ENCODE results near the gene ROR2. TPM values are rescaled to one million over a fixed set of nuclear protein-coding genes. Genes with fewer than 3 reads are reported as not detected.

The ROR2 gene
- total and polyA plus RNA-seq, 2 experiments from 2014 or later, result 8.1 to 18.8 TPM

GRCh38 chr9:91818647-91819403, 131.2 kb downstream of the ROR2 start:
- ATAC-seq, result no peak
- Mint-ChIP-seq H3K36me3 (ENCODE audit: low read depth) (0 out of 3 replicates have a peak, but pooled peaks cover 8% of the 10 kb centered on the region), H3K4me1 (peaks cover 15% of the 10 kb centered on the region), H3K27ac (no peak overlapping the region), H3K9me3 (peaks cover 9% of the 10 kb centered on the region; the same call in 1 of the 3 replicates), H3K4me3 (no peak overlapping the region), H3K27me3 (ENCODE audit: insufficient read depth, low read depth, poor library complexity) (peaks cover 8% of the 10 kb centered on the region)
- no peaks in the 10 kb centered on the region for H3F3A ChIP-seq (replicated peaks; ENCODE audit: low read depth)
- no peaks in the 10 kb centered on the region for H3K36me3 ChIP-seq (ENCODE audit: insufficient read depth)
- H3K4me1 ChIP-seq (ENCODE audit: insufficient read depth), result peaks cover 9% of the 10 kb centered on the region
- no peaks in the 10 kb centered on the region for H4K20me1 ChIP-seq (replicated peaks; ENCODE audit: insufficient read depth)
- H3K79me2 ChIP-seq (replicated peaks; ENCODE audit: insufficient read depth), result no peaks in the 10 kb centered on the region
- no peak overlapping the region for H3K4me2 ChIP-seq
- no peak for DNase-seq (ENCODE audit: low spot score)
- no peak overlapping the region for H2AFZ ChIP-seq
- H3K27me3 ChIP-seq (ENCODE audit: insufficient read depth), result no peaks in the 10 kb centered on the region
- H3K4me3 ChIP-seq, result no peak overlapping the region
- H3K9me2 ChIP-seq (ENCODE audit: insufficient read depth), result no peaks in the 10 kb centered on the region
- TF ChIP-seq ZNF331 (CRISPR knock-in tag; IDR thresholded peaks at IDR 0.05; ENCODE audit: low read depth) (no peak), ZNF114 (CRISPR knock-in tag; IDR thresholded peaks at IDR 0.05) (no peak), REST (IDR thresholded peaks at IDR 0.05; ENCODE audit: unreplicated experiment) (no peak), JUNB (IDR thresholded peaks at IDR 0.05; ENCODE audit: unreplicated experiment) (no peak), NANOG (IDR thresholded peaks at IDR 0.05; ENCODE audit: borderline replicate concordance) (no peak), CREB1 (CRISPR knock-in tag; IDR thresholded peaks at IDR 0.05; ENCODE audit: low read depth) (no peak), ETS1 (IDR thresholded peaks at IDR 0.05) (no peak), POLR2AphosphoS5 (IDR thresholded peaks at IDR 0.05; ENCODE audit: low read depth) (no peak), STAT1 (IDR thresholded peaks at IDR 0.05; ENCODE audit: unreplicated experiment) (no peak), CTCF (conservative IDR thresholded peaks at IDR 0.05; ENCODE audit: low read depth in 2 of 2) (no peak), EZH2phosphoT487 (IDR thresholded peaks at IDR 0.05; ENCODE audit: unreplicated experiment) (no peak), EZH2 (IDR thresholded peaks at IDR 0.05; ENCODE audit: low read depth, unreplicated experiment) (no peak), ZNF462 (CRISPR knock-in tag; IDR thresholded peaks at IDR 0.05) (no peak)
- H3K27ac ChIP-seq (ENCODE audit: low read depth), result no peak overlapping the region

Data from GM23338 (cell line).